VCaP (cell line): ENCODE measurements around the gene KLK13.

Source experiments
- H3K27ac ChIP-seq: fragments of 450-650 bp; 2 replicates; pipeline ENCODE4 v1.5.1; 2017
- TF ChIP-seq, protein P1 (sequence below): fragments of 450-650 bp; conservative IDR thresholded peaks from 2 replicates; pipeline ENCODE4 v1.5.1; 2017; ENCODE audit warnings: mild to moderate bottlenecking, moderate library complexity

The KLK13 gene

DNA sequence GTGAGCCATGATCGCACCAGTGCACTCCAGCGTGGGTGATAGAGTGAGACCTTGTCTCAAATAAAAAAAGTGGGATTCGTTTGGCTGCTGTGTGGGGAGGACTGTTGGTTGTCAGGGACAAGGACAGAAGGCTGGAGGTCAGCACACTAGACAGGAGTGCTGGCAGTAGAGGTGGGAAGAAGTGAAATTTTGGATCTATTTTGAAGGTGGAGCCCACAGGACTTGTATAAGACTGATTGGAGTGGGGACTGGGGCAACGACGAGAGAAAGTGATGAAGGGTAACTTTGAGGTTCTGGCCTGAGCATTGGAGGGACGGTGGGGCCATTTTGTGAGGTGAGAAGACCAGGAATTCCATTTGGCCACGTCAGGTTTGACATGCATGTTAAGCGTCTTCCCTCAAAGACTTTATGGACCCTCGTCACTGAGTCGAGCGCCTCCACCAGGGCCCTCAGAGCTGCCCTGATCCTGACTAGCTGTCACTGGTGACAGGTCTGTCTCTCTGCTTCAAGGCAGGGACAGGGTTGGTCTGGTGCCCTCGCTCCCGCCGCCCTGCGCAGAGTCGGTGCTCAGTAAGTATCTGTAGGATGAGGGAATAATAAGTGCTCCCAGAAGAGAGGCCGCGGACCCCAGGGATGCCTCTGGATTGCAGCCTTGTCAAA is 42.6 kb upstream of the KLK13 start:
- TF ChIP-seq, protein P1, sequence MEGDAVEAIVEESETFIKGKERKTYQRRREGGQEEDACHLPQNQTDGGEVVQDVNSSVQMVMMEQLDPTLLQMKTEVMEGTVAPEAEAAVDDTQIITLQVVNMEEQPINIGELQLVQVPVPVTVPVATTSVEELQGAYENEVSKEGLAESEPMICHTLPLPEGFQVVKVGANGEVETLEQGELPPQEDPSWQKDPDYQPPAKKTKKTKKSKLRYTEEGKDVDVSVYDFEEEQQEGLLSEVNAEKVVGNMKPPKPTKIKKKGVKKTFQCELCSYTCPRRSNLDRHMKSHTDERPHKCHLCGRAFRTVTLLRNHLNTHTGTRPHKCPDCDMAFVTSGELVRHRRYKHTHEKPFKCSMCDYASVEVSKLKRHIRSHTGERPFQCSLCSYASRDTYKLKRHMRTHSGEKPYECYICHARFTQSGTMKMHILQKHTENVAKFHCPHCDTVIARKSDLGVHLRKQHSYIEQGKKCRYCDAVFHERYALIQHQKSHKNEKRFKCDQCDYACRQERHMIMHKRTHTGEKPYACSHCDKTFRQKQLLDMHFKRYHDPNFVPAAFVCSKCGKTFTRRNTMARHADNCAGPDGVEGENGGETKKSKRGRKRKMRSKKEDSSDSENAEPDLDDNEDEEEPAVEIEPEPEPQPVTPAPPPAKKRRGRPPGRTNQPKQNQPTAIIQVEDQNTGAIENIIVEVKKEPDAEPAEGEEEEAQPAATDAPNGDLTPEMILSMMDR: no peak; the same call in 1 of the 2 replicates
- H3K27ac ChIP-seq: peak overlapping the region; percentile 79

DNA sequence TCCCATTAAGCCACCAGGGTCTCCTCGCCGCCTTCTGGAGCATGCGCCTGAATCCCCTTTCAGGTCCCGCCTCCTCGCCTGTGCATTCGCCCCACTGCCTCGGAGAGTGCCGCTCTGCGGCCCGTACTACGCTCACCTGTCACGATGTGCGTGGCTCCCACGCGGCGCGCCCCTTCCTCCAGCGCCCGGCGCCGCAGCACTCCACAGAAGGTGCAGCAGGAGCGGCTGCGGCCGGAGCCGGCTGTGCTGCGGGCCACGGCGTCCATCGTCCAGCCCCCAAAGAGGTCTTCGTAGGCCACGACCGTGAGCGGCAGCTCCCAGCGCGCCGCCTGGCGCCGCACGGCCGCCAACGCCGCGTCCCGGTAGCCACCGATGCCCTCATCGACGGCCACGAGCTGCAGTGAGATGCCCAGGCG is 39.0 kb upstream of the KLK13 start:
- no peak overlapping the region for H3K27ac ChIP-seq
- TF ChIP-seq, protein P1: no peak

DNA sequence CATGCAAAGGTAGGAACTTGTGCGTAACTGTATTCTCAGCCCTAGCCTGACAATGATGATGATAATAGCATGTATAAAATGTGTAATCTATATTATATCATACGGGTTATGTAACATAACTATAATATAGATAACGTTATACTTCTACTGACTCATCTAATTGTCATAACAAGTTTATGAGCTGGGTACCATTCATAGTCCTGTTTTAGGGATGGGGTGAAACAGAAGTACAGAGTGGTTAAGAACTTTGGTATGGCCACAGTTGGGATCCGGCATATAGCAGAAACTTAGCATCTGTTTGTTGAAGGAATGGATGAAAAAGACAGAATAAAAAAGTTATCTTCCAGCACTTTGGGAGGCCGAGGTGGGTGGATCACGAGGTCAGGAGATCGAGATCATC is 38.1 kb upstream of the KLK13 start:
- TF ChIP-seq, protein P1: no peak
- H3K27ac ChIP-seq: no peak overlapping the region

DNA sequence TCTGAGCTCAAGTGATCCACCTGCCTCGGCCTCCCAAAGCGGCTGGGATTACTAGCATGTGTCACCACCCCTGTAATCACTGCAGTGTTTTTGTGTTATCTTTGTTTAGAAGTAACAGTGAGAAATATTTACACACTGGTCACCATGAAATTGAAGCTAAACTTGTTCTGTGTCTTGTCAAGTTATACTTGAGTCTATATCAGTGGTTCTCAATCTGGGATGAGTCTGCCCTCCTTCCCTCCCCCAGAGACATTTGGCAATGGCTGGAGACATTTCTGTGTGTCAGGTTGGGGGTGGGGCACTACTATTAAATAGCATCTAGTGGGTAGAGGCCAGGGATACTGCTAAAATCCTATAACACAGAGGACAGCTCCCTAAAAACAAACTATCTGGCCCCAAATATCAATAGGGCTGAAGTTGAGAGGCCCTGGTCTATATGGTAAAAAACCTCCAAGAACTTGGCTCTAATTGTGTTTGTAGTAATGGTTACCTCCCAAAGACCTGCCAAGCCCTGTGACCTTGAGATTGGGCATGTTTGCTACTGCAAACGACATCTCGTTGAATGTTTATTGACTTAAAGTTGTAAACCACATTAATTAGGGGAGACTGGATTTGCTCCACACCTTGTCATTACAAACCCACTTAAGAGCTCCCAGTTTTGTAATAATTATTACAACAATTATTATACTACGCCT is 36.4 kb upstream of the KLK13 start:
- TF ChIP-seq, protein P1: no peak
- H3K27ac ChIP-seq: peak overlapping the region; percentile 27

DNA sequence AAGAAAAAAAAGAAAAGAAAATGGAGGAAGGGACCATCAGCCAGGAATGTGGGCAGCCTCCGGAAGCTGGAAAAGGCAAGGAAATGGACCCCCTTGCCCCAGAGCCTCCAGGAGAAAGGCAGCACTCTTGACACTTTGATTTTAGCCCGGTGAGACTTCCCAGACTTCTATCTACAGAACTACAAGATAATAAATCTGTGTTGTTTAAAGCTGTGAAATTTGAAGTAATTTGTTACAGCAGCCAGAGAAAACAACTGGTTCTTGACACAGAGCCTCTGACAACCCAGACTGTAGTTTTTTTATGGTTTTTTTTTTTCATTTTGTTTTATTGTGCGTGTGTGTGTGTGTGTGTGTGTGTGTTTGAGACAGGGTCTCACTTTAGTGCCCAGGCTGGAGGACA is 35.7 kb upstream of the KLK13 start:
- TF ChIP-seq, protein P1: no peak
- peak overlapping the region; percentile 27; the same call in 1 of the 2 replicates for H3K27ac ChIP-seq

DNA sequence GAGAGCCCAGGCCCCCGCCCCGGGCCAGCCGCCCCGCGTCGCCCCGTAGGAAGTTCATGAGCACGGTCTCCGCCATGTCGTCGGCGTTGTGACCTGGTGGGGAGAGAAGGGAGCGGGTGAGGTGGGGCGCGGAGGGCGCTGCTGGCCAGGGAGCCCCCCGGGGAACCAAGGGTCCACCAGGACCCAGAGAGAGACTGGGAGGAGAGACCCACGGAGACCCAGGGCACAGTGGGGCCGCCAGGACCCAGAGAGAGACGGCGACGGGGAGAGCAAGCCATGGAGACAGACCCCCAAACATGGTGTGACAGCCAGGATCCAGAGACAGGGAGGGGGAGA is 34.1 kb upstream of the KLK13 start:
- TF ChIP-seq, protein P1: no peak
- no peak overlapping the region for H3K27ac ChIP-seq

DNA sequence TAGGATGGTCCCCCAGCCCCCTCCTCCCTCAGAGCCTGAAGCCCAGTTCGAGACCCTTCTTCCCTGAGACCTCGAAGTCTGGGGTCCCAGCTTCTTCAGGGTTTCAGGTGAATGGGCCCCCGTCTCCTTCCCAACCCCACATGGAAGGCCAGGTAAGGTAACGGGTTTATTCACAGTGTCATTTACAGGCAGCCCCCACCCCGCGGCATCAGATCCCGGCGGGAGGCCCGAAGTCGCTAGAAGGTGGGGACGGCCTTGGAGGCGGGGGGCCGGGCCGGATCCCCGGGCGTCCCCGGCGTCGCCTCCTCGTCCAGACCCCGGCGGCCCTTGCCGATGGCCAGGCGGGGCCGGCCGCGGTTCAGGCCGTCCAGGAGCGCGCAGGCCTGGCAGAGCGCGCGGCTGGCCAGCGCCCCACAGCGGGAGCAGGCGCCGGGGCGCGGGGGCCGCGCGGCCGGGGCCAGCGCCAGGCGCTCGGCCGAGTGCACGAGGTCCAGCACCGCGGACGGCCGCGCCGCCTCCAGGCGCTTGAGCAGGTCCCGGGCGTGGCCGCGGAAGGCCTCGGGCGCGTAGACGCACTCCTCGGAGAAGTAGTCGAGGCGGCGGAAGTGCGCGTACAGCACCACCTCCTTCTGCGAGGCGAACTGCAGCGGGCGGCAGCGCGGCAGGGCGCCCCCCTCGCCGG is 33.6 kb upstream of the KLK13 start:
- TF ChIP-seq, protein P1: no peak
- H3K27ac ChIP-seq: no peak overlapping the region
